Measurements from ENCODE around the gene RTL3.
"Not testable (repeated sequence)": the region's sequence is repeated elsewhere in the genome, so short reads cannot be mapped to it uniquely, and the experiment has no call there.

Gene RTL3

GRCh38 chrX:78658845-78659744, at the start of gene RTL3:
Gene RTL3 (minus strand): TSS chrX:78659328. CDS start chrX:78658420, 908 bp downstream.
- DNase-seq, result no peak

GRCh38 chrX:78708816-78709215, 49.7 kb upstream of the RTL3 start:
- no peak for DNase-seq

- DNase-seq, result no peak
Observed at GRCh38 chrX:78708262-78708661, 49.1 kb upstream of the RTL3 start.

- DNase-seq, result no peak
Observed at GRCh38 chrX:78706071-78706470, 46.9 kb upstream of the RTL3 start.

DNA sequence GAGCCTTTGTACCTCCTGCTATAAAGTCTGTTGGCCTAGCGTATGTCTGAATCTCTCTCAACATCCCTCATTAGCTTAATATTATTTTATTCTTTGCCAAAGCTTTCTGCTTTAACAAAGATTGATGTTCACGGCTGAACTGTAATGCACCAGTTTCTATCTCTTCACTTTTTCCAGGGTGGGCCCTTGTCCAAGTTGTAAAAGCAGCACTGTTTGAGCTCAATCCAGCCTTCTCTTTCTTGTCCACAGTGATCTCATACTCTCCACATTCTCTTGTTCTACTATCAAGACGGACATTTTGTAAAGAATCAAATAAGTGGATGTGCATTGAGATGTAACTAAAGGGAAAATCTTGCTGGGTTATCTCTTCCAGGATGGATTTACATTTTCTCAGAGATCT, 34.4 kb upstream of the RTL3 start:
- no peak for DNase-seq

- DNase-seq, result no peak
Observed at GRCh38 chrX:78693012-78693411, 33.9 kb upstream of the RTL3 start.

- DNase-seq, result no peak
Observed at GRCh38 chrX:78687586-78687985, 28.5 kb upstream of the RTL3 start.

- no peak for DNase-seq
Observed at GRCh38 chrX:78673246-78673645, 14.1 kb upstream of the RTL3 start.

- DNase-seq, result no peak
Observed at GRCh38 chrX:78665342-78665741, 6.2 kb upstream of the RTL3 start.

- no peak for DNase-seq
Observed at GRCh38 chrX:78661836-78662235, 2.7 kb upstream of the RTL3 start.

DNA sequence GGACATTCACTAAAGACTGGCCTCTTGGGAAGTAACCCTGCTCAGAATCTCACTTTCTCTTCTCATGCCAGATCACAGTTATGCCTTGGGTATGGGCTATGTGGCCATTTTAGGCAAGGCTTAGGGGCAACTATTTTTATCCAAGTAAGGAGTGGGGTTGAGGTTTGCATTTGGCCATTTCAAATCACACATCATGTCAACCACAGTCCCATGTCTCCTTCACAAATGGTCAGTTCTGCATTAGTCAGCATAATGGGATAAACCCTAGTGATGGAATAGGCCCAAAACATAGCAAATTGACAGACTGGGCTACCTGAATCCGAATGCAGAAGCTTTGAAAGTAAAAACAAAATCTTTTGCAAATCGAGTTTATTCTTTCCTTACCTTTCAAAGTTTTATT, 827 bp upstream of the RTL3 start:
- DNase-seq, result no peak

DNA sequence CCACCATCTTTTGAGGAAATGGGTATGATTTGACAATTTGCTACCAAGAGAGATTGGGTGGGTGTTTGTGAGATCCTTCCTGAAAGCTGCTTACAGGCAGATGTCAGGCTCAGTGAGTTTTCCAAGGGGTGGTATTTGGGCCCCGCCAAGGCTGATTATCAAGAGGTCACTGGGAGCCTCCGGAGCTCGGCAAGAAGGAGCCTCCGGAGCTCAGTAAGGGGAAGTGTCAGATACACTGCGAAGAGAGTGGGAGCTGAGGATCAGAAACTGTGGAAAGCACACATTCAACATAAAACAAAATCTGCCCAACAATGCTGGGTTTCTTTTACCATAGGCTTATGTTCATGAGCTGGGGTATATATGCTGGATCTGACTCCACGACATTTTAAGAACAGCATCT, 714 bp downstream of the RTL3 start:
- no peak for DNase-seq

DNA sequence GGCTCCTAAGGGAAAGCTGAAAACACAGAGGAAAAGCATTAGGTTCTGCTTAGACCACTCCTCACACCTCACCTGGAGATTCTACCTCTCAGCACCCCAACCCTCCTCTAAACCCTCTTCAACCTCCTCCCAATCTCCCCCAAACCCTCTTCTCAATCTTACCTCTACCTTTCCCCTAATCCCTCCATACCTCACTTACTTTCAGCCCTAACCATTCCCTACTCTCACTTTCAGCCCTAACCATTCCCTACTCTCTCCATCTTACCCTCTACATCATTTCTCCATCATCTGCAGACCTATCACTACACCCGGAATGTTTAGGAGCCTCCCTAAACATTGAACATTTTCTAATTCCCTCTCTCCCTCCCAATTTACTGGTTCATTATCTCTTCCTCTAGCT, 3.5 kb downstream of the RTL3 start:
- DNase-seq, result no peak

GRCh38 chrX:78653118-78653822, 5.9 kb downstream of the RTL3 start:
- no peak for DNase-seq

- no peak for DNase-seq
Observed at GRCh38 chrX:78650906-78651437, 8.2 kb downstream of the RTL3 start.

GRCh38 chrX:78643874-78644273, 15.3 kb downstream of the RTL3 start:
- DNase-seq, result no peak

DNA sequence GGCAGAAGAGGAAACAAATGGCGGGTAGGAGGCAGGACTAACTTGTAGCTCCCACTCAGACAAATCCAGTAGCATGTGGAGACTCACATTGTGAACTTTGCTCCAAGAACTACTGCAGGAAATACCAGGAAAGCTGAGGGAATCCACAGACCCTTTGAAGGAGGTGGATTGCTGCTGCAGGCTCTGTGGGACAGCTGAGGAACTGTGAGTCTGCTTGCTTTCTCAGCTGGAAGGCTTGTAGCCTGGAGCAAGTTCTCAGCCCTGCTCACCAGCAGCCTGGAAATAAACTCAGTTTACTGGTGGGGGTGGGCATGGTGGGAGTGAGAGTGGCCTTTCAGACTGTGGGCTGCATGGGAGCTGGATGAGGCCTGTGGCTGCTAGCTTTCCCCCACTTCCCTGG, 16.0 kb downstream of the RTL3 start:
- no peak for DNase-seq

DNA sequence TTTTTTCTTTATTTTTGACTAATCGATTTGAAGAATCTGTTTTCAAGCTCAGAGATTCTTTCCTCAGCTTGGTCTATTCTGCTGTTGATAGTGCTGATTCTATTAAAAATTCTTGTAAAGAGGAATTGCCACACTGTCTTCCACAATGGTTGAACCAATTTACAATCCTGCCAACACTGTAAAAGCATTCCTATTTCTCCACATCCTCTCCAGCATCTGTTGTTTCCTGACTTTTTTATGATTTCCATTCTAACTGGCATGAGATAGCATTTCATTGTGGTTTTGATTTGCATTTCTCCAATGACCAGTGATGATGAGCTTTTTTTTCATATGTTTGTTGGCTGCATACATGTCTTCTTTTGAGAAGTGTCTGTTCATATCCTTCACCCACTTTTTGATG, 23.0 kb downstream of the RTL3 start:
- not testable (repeated sequence) for DNase-seq

GRCh38 chrX:78624962-78625909, 33.9 kb downstream of the RTL3 start:
- no peak for DNase-seq

- DNase-seq, result no peak
Observed at GRCh38 chrX:78624426-78624825, 34.7 kb downstream of the RTL3 start.

GRCh38 chrX:78622831-78623230, 36.3 kb downstream of the RTL3 start:
- DNase-seq, result no peak

DNA sequence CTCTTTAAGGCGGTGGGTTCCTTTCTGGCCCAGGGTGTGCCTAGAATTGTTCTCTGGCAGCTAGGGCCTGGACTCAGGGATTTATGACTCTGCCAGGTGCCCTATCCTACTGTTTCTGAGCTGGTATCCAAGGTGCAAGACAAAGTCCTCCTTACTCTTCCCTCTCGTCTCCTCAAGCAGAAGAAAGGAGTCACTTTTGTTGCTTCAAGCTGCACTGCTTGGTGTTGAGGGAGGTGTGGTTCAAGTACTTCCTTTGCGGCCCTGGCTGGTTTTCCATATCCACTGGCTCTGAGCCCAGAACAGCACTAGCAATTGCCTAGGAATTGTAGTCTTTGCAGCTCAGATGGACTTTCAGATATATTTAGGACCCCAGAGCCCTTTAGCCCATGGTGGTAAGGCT, 39.3 kb downstream of the RTL3 start:
- no peak for DNase-seq

- no peak for DNase-seq
Observed at GRCh38 chrX:78618987-78619386, 40.1 kb downstream of the RTL3 start.

Measured in activated CD4-positive, CD25-positive, alpha-beta regulatory T cell (primary cell).